Measurements from ENCODE around the gene ZNF610. TPM values are rescaled to one million over a fixed set of nuclear protein-coding genes. Genes with fewer than 3 reads are reported as not detected.
A peak's percentile ranks its signal among the peaks of the same experiment; 100 is the strongest.

The ZNF610 gene
- total and polyA plus RNA-seq, 2 of the 13 experiments (the other 11 are each of a cell fraction or from before 2014, with no cell fraction given): 0.32 to 0.69 TPM

DNA sequence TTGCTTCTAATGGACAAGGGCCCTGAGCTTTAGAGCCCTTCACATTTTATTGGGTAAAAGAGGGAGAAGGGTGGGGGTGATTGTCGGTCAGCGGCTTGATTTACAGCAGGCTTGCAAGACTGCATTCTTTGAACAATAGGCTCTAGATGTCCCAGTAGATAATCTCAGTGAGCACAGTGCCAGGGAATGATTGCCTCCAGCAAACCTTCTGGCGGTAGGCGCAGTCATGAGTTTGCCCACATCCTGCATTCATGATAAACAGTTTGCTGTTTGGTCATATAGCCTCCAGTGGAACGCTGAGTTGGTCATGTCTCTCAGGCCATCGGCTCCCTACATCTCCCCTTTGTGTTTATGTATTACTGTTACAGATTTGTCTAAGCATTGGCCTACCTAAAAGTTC lies 74.2 kb downstream of the ZNF610 start (continued):
- TF ChIP-seq RBM39 (IDR thresholded peaks at IDR 0.05; ENCODE audit: low read depth, low read length, poor library complexity, severe bottlenecking) (no peak), ZNF883 (CRISPR knock-in tag; IDR thresholded peaks at IDR 0.05; ENCODE audit: not compliant biosample characterization) (no peak)

GRCh38 chr19:52415711-52416110 lies 79.7 kb downstream of the ZNF610 start:
- no peak for ATAC-seq
- no peak for DNase-seq (ENCODE audit: low spot score)
- Histone ChIP-seq H2AFZ (ENCODE audit: low read length) (no peak overlapping the region), H3K79me2 (ENCODE audit: insufficient read depth, low read length) (no peaks in the 10 kb centered on the region), H3K4me3 (replicated peaks in 1 of 3; ENCODE audit: insufficient read depth in 1 of 3, low read depth in 2 of 3, low read length in 3 of 3) (no peak overlapping the region), H3K4me2 (ENCODE audit: low read depth, low read length) (no peak overlapping the region), H3K27me3 (ENCODE audit: control insufficient read depth in 1 of 2, insufficient read depth in 2 of 2, low read length in 2 of 2) (no peaks in the 10 kb centered on the region), H3K4me1 (ENCODE audit: insufficient read depth, low read length) (no peaks in the 10 kb centered on the region), H4K20me1 (ENCODE audit: insufficient read depth, low read length) (no peaks in the 10 kb centered on the region), H3K27ac (ENCODE audit: extremely low read length, insufficient read depth, low read length) (no peak overlapping the region), H3K9me3 (ENCODE audit: low read length) (peaks cover 100% of the 10 kb centered on the region), H3K36me3 (replicated peaks in 1 of 2; ENCODE audit: control insufficient read depth in 1 of 2, insufficient read depth in 2 of 2, low read length in 2 of 2) (no peaks in the 10 kb centered on the region; a peak in 1 of 5 replicates), H3K9ac (ENCODE audit: insufficient read depth, low read depth, low read length) (no peak overlapping the region)
- in situ Hi-C loops (cut with HindIII; ENCODE audit: extremely low pct_ligation_motif_present, low pct_unique_long_range_greater_than_20kb): no loop called here
- ChIA-PET POLR2A (no interaction called here), CTCF (ENCODE audit: low intra/inter-chr PET ratio, low total read pairs) (no interaction called here)
- 33% methylated on average over 5 of the region's 5 CpGs for WGBS (ENCODE audit: low lambda C conversion rate)
- TSS peak; percentile 24 for BruUV-seq (replicated peaks)
- intact Hi-C loops (cut with micrococcal nuclease; ENCODE audit: unreplicated experiment): no loop called here
- no peak for FAIRE-seq
- TF ChIP-seq, protein P1, sequence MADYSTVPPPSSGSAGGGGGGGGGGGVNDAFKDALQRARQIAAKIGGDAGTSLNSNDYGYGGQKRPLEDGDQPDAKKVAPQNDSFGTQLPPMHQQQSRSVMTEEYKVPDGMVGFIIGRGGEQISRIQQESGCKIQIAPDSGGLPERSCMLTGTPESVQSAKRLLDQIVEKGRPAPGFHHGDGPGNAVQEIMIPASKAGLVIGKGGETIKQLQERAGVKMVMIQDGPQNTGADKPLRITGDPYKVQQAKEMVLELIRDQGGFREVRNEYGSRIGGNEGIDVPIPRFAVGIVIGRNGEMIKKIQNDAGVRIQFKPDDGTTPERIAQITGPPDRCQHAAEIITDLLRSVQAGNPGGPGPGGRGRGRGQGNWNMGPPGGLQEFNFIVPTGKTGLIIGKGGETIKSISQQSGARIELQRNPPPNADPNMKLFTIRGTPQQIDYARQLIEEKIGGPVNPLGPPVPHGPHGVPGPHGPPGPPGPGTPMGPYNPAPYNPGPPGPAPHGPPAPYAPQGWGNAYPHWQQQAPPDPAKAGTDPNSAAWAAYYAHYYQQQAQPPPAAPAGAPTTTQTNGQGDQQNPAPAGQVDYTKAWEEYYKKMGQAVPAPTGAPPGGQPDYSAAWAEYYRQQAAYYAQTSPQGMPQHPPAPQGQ (CRISPR knock-in tag; IDR thresholded peaks at IDR 0.05; ENCODE audit: borderline replicate concordance): no peak
- TF ChIP-seq HNF1B (CRISPR knock-in tag; IDR thresholded peaks at IDR 0.05) (no peak), ZUFSP (CRISPR knock-in tag; IDR thresholded peaks at IDR 0.05; ENCODE audit: borderline replicate concordance) (no peak), SNAPC4 (CRISPR knock-in tag; IDR thresholded peaks at IDR 0.05) (no peak), MTERF4 (CRISPR knock-in tag; IDR thresholded peaks at IDR 0.05) (no peak), HIVEP1 (CRISPR knock-in tag; IDR thresholded peaks at IDR 0.05) (no peak), AGO2 (optimal IDR thresholded peaks at IDR 0.05; ENCODE audit: low read depth, low read length) (no peak)

Data from HepG2 (cell line).